ENCODE results near the gene NEUROD2.
A peak's percentile ranks its signal among the peaks of the same experiment; 100 is the strongest.

The NEUROD2 gene

GRCh38 chr17:39618246-39618913 is 10.7 kb upstream of the NEUROD2 start:
- no peak for DNase-seq (ENCODE audit: low read depth)

GRCh38 chr17:39617446-39618245 is 9.9 kb upstream of the NEUROD2 start:
- DNase-seq (ENCODE audit: low read depth): peak; percentile 41

GRCh38 chr17:39617100-39617445 is 9.4 kb upstream of the NEUROD2 start:
- DNase-seq (ENCODE audit: low read depth): no peak

GRCh38 chr17:39615434-39615833 is 7.7 kb upstream of the NEUROD2 start:
- DNase-seq (ENCODE audit: low read depth): no peak

GRCh38 chr17:39614545-39615157 is 6.9 kb upstream of the NEUROD2 start:
- no peak for DNase-seq (ENCODE audit: low read depth)

- no peak for DNase-seq (ENCODE audit: low read depth)
These were observed 5.3 kb upstream of the NEUROD2 start for GRCh38 chr17:39612935-39613464.

- no peak for DNase-seq (ENCODE audit: low read depth)
These were observed 4.7 kb upstream of the NEUROD2 start for GRCh38 chr17:39612291-39612894.

GRCh38 chr17:39611401-39612112 is 3.8 kb upstream of the NEUROD2 start:
- no peak for DNase-seq (ENCODE audit: low read depth)

GRCh38 chr17:39609416-39610025 is 1.8 kb upstream of the NEUROD2 start:
- DNase-seq (ENCODE audit: low read depth): no peak

- DNase-seq (ENCODE audit: low read depth): no peak
These were observed 642 bp upstream of the NEUROD2 start for GRCh38 chr17:39608142-39608981.

GRCh38 chr17:39607057-39607850 is 466 bp downstream of the NEUROD2 start:
- DNase-seq (ENCODE audit: low read depth): no peak

- DNase-seq (ENCODE audit: low read depth): no peak
These were observed 1.2 kb downstream of the NEUROD2 start for GRCh38 chr17:39606434-39607056.

GRCh38 chr17:39605492-39606433 is 2.0 kb downstream of the NEUROD2 start:
- no peak for DNase-seq (ENCODE audit: low read depth)

GRCh38 chr17:39604911-39605491 is 2.7 kb downstream of the NEUROD2 start:
- no peak for DNase-seq (ENCODE audit: low read depth)

GRCh38 chr17:39603304-39604016 is 4.3 kb downstream of the NEUROD2 start:
- no peak for DNase-seq (ENCODE audit: low read depth)

- DNase-seq (ENCODE audit: low read depth): no peak
These were observed 5.0 kb downstream of the NEUROD2 start for GRCh38 chr17:39602533-39603303.
